GM12878 (cell line): ENCODE data around the gene KAT2B. TPM values are rescaled to one million over a fixed set of nuclear protein-coding genes. Genes with fewer than 3 reads are reported as not detected.

Experiments
- BHLHE40 ChIP-seq, 2 experiments: fragments of 450-650 bp in 1 of 2; IDR thresholded peaks; 2 replicates each; pipeline ENCODE4 v1.6.1; 2011 to 2017; ENCODE audit warnings: low read depth in 2 of 2, borderline replicate concordance in 1 of 2, improper control_type of control experiment in 1 of 2, low read length in 1 of 2, mild to moderate bottlenecking in 1 of 2
- CREM ChIP-seq: IDR thresholded peaks from 2 replicates; pipeline ENCODE4 v1.6.1; 2014; ENCODE audit warnings: antibody characterized with exemption, low read depth
- DPF2 ChIP-seq: fragments of 450-650 bp; IDR thresholded peaks from 2 replicates; pipeline ENCODE4 v1.6.1; 2017; ENCODE audit warnings: mild to moderate bottlenecking
- EZH2 ChIP-seq: IDR thresholded peaks from 2 replicates; pipeline ENCODE4 v1.6.1; 2012; ENCODE audit warnings: low read depth, mild to moderate bottlenecking, control low read depth, inconsistent platforms, low read length, borderline replicate concordance; ENCODE audit not compliant: control insufficient read depth
- HDAC2 ChIP-seq: fragments of 200-600 bp; sonication (generic); IDR thresholded peaks from 2 replicates; pipeline ENCODE4 v1.6.1; 2017
- HDGF ChIP-seq: fragments of 450-650 bp; IDR thresholded peaks from 2 replicates; pipeline ENCODE4 v1.6.1; 2016; ENCODE audit warnings: antibody characterized with exemption
- JUNB ChIP-seq: IDR thresholded peaks from 2 replicates; pipeline ENCODE4 v1.6.1; 2016; ENCODE audit warnings: antibody characterized with exemption, mild to moderate bottlenecking
- MTA3 ChIP-seq: IDR thresholded peaks from 2 replicates; pipeline ENCODE4 v1.6.1; 2012; ENCODE audit warnings: low read length, inconsistent platforms, borderline replicate concordance
- NR2C2 ChIP-seq: IDR thresholded peaks from 2 replicates; pipeline ENCODE4 v1.6.1; 2011; ENCODE audit warnings: borderline replicate concordance, low read depth; ENCODE audit not compliant: control insufficient read depth, insufficient read length
- NR2F1 ChIP-seq: fragments of 450-650 bp; conservative IDR thresholded peaks from 2 replicates; pipeline ENCODE4 v1.6.1; 2017; ENCODE audit warnings: mild to moderate bottlenecking
- PKNOX1 ChIP-seq: fragments of 450-650 bp; IDR thresholded peaks from 2 replicates; pipeline ENCODE4 v1.6.1; 2016; ENCODE audit warnings: mild to moderate bottlenecking
- PML ChIP-seq: IDR thresholded peaks from 2 replicates; pipeline ENCODE4 v1.6.1; 2012; ENCODE audit warnings: low read length, inconsistent platforms
- POLR2AphosphoS2 ChIP-seq: IDR thresholded peaks from 2 replicates; pipeline ENCODE4 v1.6.1; 2011; ENCODE audit warnings: low read depth, mild to moderate bottlenecking, low read length, improper control_type of control experiment, moderate library complexity
- SIN3A ChIP-seq: IDR thresholded peaks from 2 replicates; pipeline ENCODE4 v1.6.1; 2012; ENCODE audit warnings: low read depth, low read length, improper control_type of control experiment
- SMARCA5 ChIP-seq: fragments of 450-650 bp; IDR thresholded peaks from 2 replicates; pipeline ENCODE4 v1.6.1; 2017; ENCODE audit warnings: mild to moderate bottlenecking
- SMC3 ChIP-seq: IDR thresholded peaks from 2 replicates; pipeline ENCODE4 v1.6.1; 2011; ENCODE audit warnings: low read length, improper control_type of control experiment, borderline replicate concordance
- SRF ChIP-seq, 2 experiments: IDR thresholded peaks; 2 replicates each; pipeline ENCODE4 v1.6.1; 2011; ENCODE audit warnings: low read depth in 2 of 2, low read length in 2 of 2, mild to moderate bottlenecking in 1 of 2, moderate library complexity in 1 of 2
- ZNF207 ChIP-seq: fragments of 450-650 bp; IDR thresholded peaks from 2 replicates; pipeline ENCODE4 v1.6.1; 2014; ENCODE audit warnings: antibody characterized with exemption, mild to moderate bottlenecking, borderline replicate concordance
- polyA plus RNA-seq, 11 experiments: library from polyadenylated mRNA; depleted of rRNA in 4 of 11; unstranded in 6 of 11; stranded (reverse) in 5 of 11; fragments of >200 nt; fragmentation: Nextera tagmentation in 4 of 11; fragmentation: Illumina TruSeq in 1 of 11; extraction: Ambion mirVana in 4 of 11; extraction: Trizol in 1 of 11; gene quantifications; 1 replicate in 1 of 11; 2 replicates in 10 of 11; pipeline versions ENCODE4 v1.2.1 to v1.2.3, GENCODE V29; 2011 to 2016; ENCODE audit warnings: inconsistent platforms in 2 of 11, missing spikeins in 2 of 11, low read depth in 1 of 11
- total RNA-seq, 4 experiments: library from RNA; depleted of rRNA in 3 of 4; stranded (reverse); fragments of >200 nt in 3 of 4; fragmentation: Illumina TruSeq in 1 of 4; extraction: Trizol in 1 of 4; gene quantifications; 2 replicates each; pipeline versions ENCODE4 v1.2.1 to v1.2.3, GENCODE V29; 2013 to 2021
- TF ChIP-seq, protein P1 (sequence below): IDR thresholded peaks from 2 replicates; pipeline ENCODE4 v1.6.1; 2012; ENCODE audit warnings: low read length, inconsistent platforms
- TF ChIP-seq, protein P2 (sequence below): IDR thresholded peaks from 2 replicates; pipeline ENCODE4 v1.6.1; 2011; ENCODE audit warnings: borderline replicate concordance, low read depth, mild to moderate bottlenecking, moderate library complexity, low read length; ENCODE audit not compliant: insufficient read depth, poor library complexity, severe bottlenecking
- TF ChIP-seq, protein P3 (sequence below): IDR thresholded peaks from 2 replicates; pipeline ENCODE4 v1.6.1; 2011; ENCODE audit warnings: mild to moderate bottlenecking, low read depth, low read length, moderate library complexity; ENCODE audit not compliant: insufficient replicate concordance
- TF ChIP-seq, protein P4 (sequence below): fragments of 450-650 bp; IDR thresholded peaks from 2 replicates; pipeline ENCODE4 v1.6.1; 2017; ENCODE audit warnings: mild to moderate bottlenecking
- TF ChIP-seq, protein P5 (sequence below): fragments of 150-350 bp; IDR thresholded peaks from 2 replicates; pipeline ENCODE4 v1.6.1; 2014; ENCODE audit warnings: mild to moderate bottlenecking, low read depth, low read length

The KAT2B gene
- total and polyA plus RNA-seq, 10 of the 15 experiments (the other 5 are each of a cell fraction or from before 2014, with no cell fraction given), result 2.9 to 15.2 (median 10.2) TPM

DNA sequence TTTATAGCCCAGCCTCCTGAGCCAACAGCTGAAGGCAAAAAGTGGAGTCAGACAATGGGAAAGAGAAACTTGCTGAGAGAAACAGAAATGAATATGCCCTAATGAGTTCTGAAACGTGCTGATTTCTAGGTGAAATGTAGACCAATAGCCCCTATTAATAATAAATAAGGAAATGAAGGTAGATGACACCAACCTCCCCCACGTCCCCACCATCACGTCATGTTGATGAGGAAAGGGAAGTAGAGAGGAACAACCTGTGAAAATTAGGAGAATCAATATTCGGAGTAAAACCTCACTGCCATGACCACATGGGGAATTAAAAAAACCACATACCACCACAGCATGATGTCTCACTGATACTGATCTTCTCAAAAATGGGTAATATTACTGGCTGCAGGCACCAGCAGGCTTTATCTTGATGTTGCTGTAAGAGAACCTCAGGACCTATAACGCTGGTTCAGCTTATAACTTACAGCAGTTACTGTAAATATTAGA, 64.0 kb downstream of the KAT2B start (continued):
- peak; percentile 83 to 84 for TF ChIP-seq BHLHE40 (IDR thresholded peaks at IDR 0.05; ENCODE audit: borderline replicate concordance in 1 of 2, low read depth in 2 of 2, low read length in 1 of 2)
- TF ChIP-seq SMC3, result no peak
- TF ChIP-seq CREM, result peak; percentile 48; the same call in 1 of the 2 replicates
- TF ChIP-seq SRF (IDR thresholded peaks at IDR 0.05; ENCODE audit: low read depth in 2 of 2, low read length in 2 of 2), result no peak
- TF ChIP-seq POLR2AphosphoS2, result no peak
- no peak for TF ChIP-seq ZNF207
- TF ChIP-seq, protein P1, sequence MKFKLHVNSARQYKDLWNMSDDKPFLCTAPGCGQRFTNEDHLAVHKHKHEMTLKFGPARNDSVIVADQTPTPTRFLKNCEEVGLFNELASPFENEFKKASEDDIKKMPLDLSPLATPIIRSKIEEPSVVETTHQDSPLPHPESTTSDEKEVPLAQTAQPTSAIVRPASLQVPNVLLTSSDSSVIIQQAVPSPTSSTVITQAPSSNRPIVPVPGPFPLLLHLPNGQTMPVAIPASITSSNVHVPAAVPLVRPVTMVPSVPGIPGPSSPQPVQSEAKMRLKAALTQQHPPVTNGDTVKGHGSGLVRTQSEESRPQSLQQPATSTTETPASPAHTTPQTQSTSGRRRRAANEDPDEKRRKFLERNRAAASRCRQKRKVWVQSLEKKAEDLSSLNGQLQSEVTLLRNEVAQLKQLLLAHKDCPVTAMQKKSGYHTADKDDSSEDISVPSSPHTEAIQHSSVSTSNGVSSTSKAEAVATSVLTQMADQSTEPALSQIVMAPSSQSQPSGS, result peak; percentile 67
- TF ChIP-seq, protein P2, sequence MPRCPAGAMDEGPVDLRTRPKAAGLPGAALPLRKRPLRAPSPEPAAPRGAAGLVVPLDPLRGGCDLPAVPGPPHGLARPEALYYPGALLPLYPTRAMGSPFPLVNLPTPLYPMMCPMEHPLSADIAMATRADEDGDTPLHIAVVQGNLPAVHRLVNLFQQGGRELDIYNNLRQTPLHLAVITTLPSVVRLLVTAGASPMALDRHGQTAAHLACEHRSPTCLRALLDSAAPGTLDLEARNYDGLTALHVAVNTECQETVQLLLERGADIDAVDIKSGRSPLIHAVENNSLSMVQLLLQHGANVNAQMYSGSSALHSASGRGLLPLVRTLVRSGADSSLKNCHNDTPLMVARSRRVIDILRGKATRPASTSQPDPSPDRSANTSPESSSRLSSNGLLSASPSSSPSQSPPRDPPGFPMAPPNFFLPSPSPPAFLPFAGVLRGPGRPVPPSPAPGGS, result no peak
- TF ChIP-seq SIN3A, result no peak
- TF ChIP-seq MTA3, result no peak
- TF ChIP-seq NR2C2, result no peak
- no peak for TF ChIP-seq SMARCA5
- no peak; the same call in 1 of the 2 replicates for TF ChIP-seq JUNB
- TF ChIP-seq, protein P3, sequence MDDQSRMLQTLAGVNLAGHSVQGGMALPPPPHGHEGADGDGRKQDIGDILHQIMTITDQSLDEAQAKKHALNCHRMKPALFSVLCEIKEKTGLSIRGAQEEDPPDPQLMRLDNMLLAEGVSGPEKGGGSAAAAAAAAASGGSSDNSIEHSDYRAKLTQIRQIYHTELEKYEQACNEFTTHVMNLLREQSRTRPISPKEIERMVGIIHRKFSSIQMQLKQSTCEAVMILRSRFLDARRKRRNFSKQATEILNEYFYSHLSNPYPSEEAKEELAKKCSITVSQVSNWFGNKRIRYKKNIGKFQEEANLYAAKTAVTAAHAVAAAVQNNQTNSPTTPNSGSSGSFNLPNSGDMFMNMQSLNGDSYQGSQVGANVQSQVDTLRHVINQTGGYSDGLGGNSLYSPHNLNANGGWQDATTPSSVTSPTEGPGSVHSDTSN, result no peak
- TF ChIP-seq HDAC2, result no peak
- TF ChIP-seq PML, result no peak
- TF ChIP-seq, protein P4, sequence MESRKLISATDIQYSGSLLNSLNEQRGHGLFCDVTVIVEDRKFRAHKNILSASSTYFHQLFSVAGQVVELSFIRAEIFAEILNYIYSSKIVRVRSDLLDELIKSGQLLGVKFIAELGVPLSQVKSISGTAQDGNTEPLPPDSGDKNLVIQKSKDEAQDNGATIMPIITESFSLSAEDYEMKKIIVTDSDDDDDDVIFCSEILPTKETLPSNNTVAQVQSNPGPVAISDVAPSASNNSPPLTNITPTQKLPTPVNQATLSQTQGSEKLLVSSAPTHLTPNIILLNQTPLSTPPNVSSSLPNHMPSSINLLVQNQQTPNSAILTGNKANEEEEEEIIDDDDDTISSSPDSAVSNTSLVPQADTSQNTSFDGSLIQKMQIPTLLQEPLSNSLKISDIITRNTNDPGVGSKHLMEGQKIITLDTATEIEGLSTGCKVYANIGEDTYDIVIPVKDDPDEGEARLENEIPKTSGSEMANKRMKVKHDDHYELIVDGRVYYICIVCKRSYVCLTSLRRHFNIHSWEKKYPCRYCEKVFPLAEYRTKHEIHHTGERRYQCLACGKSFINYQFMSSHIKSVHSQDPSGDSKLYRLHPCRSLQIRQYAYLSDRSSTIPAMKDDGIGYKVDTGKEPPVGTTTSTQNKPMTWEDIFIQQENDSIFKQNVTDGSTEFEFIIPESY, result no peak
- TF ChIP-seq HDGF, result no peak
- no peak for TF ChIP-seq PKNOX1
- TF ChIP-seq, protein P5, sequence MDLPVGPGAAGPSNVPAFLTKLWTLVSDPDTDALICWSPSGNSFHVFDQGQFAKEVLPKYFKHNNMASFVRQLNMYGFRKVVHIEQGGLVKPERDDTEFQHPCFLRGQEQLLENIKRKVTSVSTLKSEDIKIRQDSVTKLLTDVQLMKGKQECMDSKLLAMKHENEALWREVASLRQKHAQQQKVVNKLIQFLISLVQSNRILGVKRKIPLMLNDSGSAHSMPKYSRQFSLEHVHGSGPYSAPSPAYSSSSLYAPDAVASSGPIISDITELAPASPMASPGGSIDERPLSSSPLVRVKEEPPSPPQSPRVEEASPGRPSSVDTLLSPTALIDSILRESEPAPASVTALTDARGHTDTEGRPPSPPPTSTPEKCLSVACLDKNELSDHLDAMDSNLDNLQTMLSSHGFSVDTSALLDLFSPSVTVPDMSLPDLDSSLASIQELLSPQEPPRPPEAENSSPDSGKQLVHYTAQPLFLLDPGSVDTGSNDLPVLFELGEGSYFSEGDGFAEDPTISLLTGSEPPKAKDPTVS, result no peak
- TF ChIP-seq EZH2, result no peak
- TF ChIP-seq NR2F1, result 0 out of 2 replicates have a peak, but pooled peaks have one; percentile 18
- TF ChIP-seq DPF2, result peak; percentile 61
